GM19035 (cell line): Measurements from ENCODE around the gene DLG2.

Experiments used
- ATAC-seq: cut with Tn5 transposase; IDR thresholded peaks from one replicate; pipeline ENCODE4 v1.9.1; 2021; ENCODE audit not compliant: unreplicated experiment

DLG2 gene

DNA sequence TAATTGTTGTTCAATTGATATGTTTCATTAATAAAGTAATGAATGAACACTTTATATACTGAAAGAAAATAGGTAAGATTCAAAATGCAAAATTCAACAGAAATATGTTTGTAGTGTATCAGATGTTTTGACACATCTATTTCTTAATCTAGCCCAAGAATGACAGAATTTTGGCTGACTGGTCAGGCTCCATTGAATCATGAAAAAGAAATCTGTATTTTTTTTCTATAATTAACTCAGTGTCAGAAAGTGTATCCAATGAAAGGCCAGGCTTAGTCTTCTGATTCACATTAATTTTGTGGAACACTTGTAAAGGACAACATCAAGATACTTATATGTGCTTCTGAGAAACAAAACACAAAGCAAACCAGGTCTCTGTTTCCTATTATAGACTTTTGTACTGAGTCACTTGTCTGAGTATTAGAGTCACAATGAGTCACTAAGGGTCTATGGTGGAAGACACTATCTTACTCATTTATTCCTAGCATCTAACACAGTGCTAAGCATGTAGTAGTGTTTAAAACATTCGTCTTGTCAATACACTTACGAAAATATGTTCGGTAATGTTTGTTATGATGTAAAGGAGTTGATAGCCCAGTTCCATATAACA is 2043.3 kb downstream of the DLG2 start:
- ATAC-seq = peak; percentile 93

GRCh38 chr11:83574519-83574918 is 2052.6 kb downstream of the DLG2 start:
- no peak for ATAC-seq

DNA sequence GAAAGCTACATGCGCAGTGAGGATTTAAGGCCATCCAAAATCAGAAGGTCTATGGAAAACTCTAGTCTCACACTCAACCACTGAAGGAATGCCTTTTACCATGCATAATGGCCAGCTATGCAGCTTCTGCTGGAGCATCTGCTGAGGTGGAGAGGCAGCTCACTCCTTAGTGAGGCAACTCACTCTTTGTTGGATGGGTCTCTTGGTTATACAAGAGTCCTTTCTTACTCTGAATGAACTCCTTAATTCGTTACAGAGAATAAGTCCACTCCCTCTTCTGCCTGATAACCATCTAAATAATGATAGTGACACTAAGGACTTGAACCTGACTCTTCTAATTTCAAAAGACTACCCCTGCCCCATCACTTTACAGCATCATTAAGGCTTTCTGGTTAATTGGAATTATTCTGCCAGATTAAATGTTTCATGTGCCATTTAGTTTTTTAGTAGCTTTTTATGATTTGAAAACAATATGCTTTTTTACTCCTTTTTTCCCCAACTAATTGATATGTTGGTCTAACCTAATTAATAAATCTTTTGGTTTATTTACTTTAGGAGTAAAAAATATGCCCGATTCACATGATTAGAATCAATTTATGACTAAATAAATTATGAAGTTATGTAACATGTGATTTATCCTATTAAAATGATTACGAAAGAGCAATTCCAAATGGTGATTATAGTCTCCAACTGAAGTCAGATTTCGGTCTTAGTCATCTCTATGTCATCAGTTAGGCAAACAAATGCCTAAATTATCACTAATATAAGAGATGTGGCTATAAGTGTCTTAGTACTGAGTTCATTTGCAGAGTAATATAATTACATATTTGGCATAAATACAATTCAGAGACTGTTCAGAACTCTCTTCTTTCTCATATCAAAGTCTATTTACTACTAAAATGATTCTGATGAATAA is 2054.3 kb downstream of the DLG2 start:
- no peak for ATAC-seq

DNA sequence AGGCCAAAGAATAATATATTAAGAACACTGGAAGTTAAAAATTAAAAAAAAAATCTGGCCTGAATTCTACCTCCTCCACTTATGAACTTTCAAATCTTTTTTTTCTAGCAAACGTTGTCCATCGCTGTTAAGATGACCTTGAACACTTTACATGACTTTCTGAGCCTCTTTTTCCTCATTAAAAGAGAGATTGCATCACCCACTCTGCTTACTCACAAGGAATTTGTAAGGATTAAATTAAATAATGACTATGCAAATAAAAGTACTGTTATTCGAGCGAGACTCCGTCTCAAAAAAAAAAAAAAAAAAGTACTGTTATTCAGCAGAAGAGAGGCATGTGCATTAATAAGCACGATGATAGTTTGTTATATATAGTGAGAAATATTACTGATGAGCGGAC is 2055.8 kb downstream of the DLG2 start:
- ATAC-seq = no peak

- ATAC-seq = no peak
Observed at GRCh38 chr11:83569134-83569805, 2057.9 kb downstream of the DLG2 start.

DNA sequence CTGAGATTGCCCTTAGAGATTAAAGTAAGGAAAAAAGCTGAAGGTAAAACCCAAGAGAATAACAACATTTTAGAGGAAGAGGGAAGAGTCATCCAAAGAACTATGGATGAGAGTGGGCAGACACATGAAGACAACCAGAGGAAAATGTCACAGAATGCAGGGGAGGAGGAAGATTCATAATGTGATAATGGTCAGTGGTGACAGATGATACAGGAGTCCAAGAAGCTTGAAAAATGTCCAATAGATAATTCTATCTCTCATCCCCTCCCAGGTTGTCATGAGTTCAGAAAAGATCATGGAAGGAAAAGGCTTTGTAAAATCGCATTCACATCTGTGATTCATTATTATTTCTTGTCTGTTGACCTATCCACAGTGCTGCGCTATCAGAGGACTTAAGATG is 2058.6 kb downstream of the DLG2 start:
- no peak for ATAC-seq

- ATAC-seq = no peak
Observed at GRCh38 chr11:83566950-83567349, 2060.2 kb downstream of the DLG2 start.

GRCh38 chr11:83564870-83565269 is 2062.3 kb downstream of the DLG2 start:
- no peak for ATAC-seq

DNA sequence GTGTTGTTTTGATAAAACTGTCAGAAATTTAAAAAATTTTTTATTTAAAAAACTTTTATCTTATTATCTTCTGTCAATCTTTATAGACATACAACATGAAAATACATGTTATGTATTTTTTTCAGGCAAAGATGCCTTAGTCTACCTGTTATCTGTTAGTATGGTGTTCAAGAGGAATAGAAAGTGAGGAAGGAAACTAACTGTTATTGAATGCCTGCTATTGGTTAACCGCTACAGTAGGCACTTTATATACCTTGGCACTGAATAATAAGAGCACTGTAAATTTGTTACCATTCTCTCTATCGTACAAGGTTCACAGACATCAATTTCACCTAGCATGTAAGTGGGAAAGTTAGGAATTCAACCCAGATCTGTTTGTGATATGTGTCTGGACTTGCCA is 2068.9 kb downstream of the DLG2 start:
- no peak for ATAC-seq

- no peak for ATAC-seq
Observed at GRCh38 chr11:83557653-83558052, 2069.5 kb downstream of the DLG2 start.

DNA sequence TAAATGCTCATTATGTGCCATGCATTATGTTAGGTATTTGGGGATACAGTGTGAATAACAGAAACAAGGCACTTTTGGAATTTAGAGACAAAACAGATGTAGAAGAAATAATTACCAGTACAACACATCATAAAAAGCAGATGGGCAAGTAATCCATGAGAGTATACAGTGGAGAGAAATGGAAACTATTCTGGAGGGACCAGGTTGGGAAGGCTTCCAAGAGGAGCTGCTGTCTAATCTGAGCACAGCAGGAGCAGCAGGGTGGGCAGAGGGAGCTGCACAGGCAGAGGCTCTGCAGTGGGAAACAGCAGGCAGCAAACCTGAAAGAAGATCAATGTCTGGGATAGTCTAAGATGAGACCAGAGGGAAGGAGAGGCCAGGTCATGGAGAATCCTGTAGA is 2072.3 kb downstream of the DLG2 start:
- no peak for ATAC-seq

DNA sequence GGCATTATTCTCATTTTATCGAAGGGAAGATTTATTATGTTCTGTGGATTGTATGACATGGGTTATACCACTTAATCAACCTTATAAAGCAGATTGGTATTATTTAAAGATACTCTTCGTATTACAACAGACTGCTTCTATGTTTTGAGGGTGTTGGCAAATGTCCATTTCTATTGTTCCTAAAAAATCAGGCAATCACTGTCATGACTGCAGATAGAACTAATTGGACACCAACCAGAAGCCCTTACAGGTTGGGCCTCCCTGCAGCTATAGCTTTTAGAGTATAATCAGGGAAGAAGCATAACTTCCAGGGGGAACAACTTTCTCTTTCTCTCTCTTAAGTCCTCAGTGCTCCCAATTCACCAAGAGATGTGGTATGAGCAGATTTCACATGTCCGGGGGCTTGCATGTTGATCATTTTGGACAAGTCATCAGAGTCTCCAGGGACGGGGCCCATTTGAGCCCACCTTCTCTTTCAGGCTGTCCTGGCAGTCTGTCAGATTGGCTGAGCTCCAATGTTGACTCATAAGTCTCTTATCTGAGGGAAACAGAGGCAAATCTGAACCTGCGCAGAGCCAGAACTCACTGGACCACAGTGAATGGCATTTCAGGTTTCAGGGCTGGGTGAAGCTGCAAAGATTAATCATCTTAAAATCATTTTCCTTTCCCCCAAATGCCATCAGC is 2077.0 kb downstream of the DLG2 start:
- ATAC-seq = no peak

GRCh38 chr11:83546368-83546767 is 2080.8 kb downstream of the DLG2 start:
- no peak for ATAC-seq

GRCh38 chr11:83545494-83546260 is 2081.5 kb downstream of the DLG2 start:
- no peak for ATAC-seq

- ATAC-seq = no peak
Observed at GRCh38 chr11:83544846-83545245, 2082.3 kb downstream of the DLG2 start.

DNA sequence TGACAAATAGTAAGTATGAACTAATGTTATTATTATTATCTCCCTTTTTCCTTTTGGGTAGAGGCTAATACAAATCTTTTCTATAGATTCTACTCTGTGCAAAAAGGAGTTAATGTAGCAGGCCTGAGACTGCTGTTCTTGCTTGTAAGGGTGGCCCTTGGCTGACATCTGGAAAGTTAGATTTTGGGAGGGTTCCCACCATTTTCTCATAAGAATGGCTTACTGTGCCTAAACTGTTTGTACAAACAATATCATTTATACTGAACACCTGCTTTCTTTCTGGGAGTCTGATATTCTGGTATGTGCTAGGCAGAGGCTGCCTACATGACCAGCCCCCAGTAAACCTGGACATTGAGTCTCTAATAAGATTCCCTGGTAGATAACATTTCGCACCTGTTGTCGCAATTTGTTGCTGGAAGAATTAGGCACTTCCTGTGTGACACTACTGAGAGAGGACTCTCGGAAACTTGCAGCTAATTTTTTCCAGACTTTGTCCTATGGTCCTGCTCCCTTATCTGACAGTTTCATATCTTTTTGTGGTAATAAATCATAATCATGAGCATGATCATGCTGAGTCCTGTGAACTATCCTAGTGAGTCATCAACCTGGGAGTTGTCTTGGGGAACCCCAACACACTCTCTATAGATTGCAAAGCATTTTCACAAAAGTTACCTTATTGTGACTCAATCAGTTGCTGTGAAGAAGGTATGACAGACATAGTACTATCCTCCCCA is 2083.3 kb downstream of the DLG2 start:
- no peak for ATAC-seq

- no peak for ATAC-seq
Observed at GRCh38 chr11:83542861-83543260, 2084.3 kb downstream of the DLG2 start.

DNA sequence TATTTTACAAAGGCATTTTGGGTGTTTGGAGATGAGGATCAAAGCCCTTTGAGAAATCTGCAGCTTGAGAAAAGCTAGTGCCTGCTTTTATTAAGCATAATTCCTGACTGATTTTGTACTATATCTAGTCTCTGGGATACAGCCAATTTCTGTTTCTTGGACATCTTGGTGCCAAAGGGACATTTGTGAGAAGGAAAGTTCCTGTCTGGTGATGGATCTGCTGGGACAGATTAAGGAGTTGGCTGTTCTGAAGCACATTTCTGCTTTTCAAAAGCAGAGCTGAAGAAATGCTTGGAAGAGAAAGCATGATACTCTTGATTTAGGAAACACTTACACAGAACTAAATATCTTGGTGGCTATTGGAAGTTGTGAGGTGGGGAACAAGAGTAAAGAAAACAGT is 2086.4 kb downstream of the DLG2 start:
- ATAC-seq = no peak

GRCh38 chr11:83540112-83540675 is 2086.9 kb downstream of the DLG2 start:
- no peak for ATAC-seq

DNA sequence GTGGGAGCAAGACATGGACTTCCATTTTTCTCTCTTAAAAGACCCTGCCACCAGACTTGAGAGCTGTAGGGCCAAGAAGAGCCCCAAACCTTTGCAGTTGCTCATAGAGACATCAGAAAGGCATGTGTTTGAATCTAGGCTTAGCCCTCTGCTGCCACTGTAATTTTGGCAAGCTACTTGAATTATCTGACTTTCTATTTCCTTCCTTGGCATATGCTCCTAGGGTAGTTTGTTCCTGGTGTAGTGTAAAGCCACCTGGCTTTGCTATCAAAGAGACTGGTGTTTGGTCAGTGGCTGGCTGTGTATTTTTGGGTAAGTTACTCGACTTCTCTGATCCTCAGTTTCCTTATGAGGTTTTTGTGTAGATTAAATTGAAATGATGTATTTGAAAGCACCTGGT is 2088.9 kb downstream of the DLG2 start:
- ATAC-seq = no peak
